B cell (primary cell): ENCODE results near the gene OR1I1. TPM values are rescaled to one million over a fixed set of nuclear protein-coding genes. Genes with fewer than 3 reads are reported as not detected.

Experiments used
- ATAC-seq: fragments of 200-7000 bp; cut with Tn5 transposase; one replicate; pipeline ENCODE4 v1.10.0; 2021; ENCODE audit warnings: low read depth, mild to moderate bottlenecking, moderate number of reproducible peaks, moderate library complexity
- CTCF ChIA-PET: fragments of 350-600 bp; sonication (Branson Sonifier 250); formaldehyde crosslinking; loops from one replicate; lab custom pipeline; 2021; ENCODE audit warnings: antibody characterized with exemption, inconsistent platforms; lab: Charles Lee
- POLR2A ChIA-PET: fragments of 350-600 bp; sonication (Branson Sonifier 250); formaldehyde crosslinking; loops from one replicate; lab custom pipeline; 2021; ENCODE audit warnings: antibody characterized with exemption; lab: Charles Lee
- DNase-seq: peaks from one replicate; pipeline ENCODE4 v3.0.0; 2013
- H2AFZ ChIP-seq: 2 replicates; pipeline ENCODE4 v1.6.1; 2012; ENCODE audit warnings: mild to moderate bottlenecking, low read depth, low read length; ENCODE audit not compliant: insufficient read depth, poor library complexity, severe bottlenecking
- H3K27ac ChIP-seq, 2 donors: 1 replicate in 1 of 2; 2 replicates in 1 of 2; pipeline ENCODE4 v1.5.1; 2012 to 2013; ENCODE audit warnings: low read length in 2 of 2, mild to moderate bottlenecking in 2 of 2, moderate library complexity in 1 of 2
- H3K27me3 ChIP-seq, 4 experiments: fragments of 200-600 bp in 1 of 4; sonication (generic) in 1 of 4; replicated peaks in 1 of 4; 1 replicate in 2 of 4; 2 replicates in 2 of 4; pipeline versions ENCODE4 v1.6.1 to v1.7.0; 2013 to 2016; ENCODE audit warnings: low read length in 3 of 4, mild to moderate bottlenecking in 2 of 4, mixed read lengths in 1 of 4, moderate library complexity in 1 of 4; ENCODE audit not compliant: insufficient read depth in 4 of 4, control insufficient read depth in 3 of 4; ENCODE audit errors: control extremely low read depth in 1 of 4
- H3K36me3 ChIP-seq, 2 experiments: replicated peaks in 1 of 2; 1 replicate in 1 of 2; 2 replicates in 1 of 2; pipeline versions ENCODE4 v1.6.1 to v1.7.1; 2013; ENCODE audit warnings: low read length in 1 of 2; ENCODE audit not compliant: insufficient read depth in 2 of 2, control insufficient read depth in 1 of 2; ENCODE audit errors: control extremely low read depth in 1 of 2, extremely low read depth in 1 of 2
- H3K4me1 ChIP-seq, 2 donors: fragments of 200-600 bp in 1 of 2; sonication (generic) in 1 of 2; 1 replicate in 1 of 2; 2 replicates in 1 of 2; pipeline versions ENCODE4 v1.5.1 to v1.6.1; 2013 to 2017; ENCODE audit warnings: low read length in 2 of 2; ENCODE audit not compliant: control insufficient read depth in 2 of 2, insufficient read depth in 2 of 2
- H3K4me2 ChIP-seq: replicated peaks from 2 replicates; pipeline ENCODE3; 2012; ENCODE audit warnings: mild to moderate bottlenecking, low read depth, low read length; ENCODE audit not compliant: poor library complexity, severe bottlenecking
- H3K4me3 ChIP-seq, 5 experiments: fragments of 200-600 bp in 1 of 5; sonication (generic) in 1 of 5; 1 replicate in 3 of 5; 2 replicates in 2 of 5; pipeline versions ENCODE4 v1.5.1 to v1.7.0; 2011 to 2016; ENCODE audit warnings: low read length in 4 of 5, mild to moderate bottlenecking in 4 of 5, low read depth in 2 of 5, control low read depth in 1 of 5, moderate library complexity in 1 of 5; ENCODE audit not compliant: insufficient read depth in 1 of 5; ENCODE audit errors: control extremely low read depth in 1 of 5, extremely low read depth in 1 of 5
- H3K79me2 ChIP-seq: fragments of 200-600 bp; sonication (generic); one replicate; pipeline ENCODE4 v1.6.0; 2016; ENCODE audit warnings: low read length; ENCODE audit not compliant: control insufficient read depth, insufficient read depth
- H3K9ac ChIP-seq: fragments of 200-600 bp; sonication (generic); 2 replicates; pipeline ENCODE4 v1.6.1; 2017; ENCODE audit warnings: mild to moderate bottlenecking, low read length, moderate library complexity
- H3K9me3 ChIP-seq, 3 donors: one replicate each; pipeline versions ENCODE4 v1.6.1 to v1.7.1; 2013; ENCODE audit warnings: low read length in 2 of 3; ENCODE audit not compliant: control insufficient read depth in 2 of 3, insufficient read depth in 1 of 3; ENCODE audit errors: control extremely low read depth in 1 of 3
- H4K20me1 ChIP-seq: 2 replicates; pipeline ENCODE4 v1.6.0; 2012; ENCODE audit warnings: mild to moderate bottlenecking, low read length; ENCODE audit not compliant: insufficient read depth, control insufficient read depth, poor library complexity, severe bottlenecking
- H3K27ac Mint-ChIP-seq: one replicate; pipeline ENCODE4 v1.8.0; 2021; ENCODE audit warnings: mixed read lengths
- H3K27me3 Mint-ChIP-seq: one replicate; pipeline ENCODE4 v1.8.0; 2021; ENCODE audit warnings: mixed read lengths
- H3K4me1 Mint-ChIP-seq: one replicate; pipeline ENCODE4 v1.8.0; 2021; ENCODE audit warnings: mixed read lengths
- H3K4me3 Mint-ChIP-seq: one replicate; pipeline ENCODE4 v1.8.0; 2021; ENCODE audit warnings: mixed read lengths
- H3K9me3 Mint-ChIP-seq: one replicate; pipeline ENCODE4 v1.8.0; 2022; ENCODE audit warnings: mixed read lengths; ENCODE audit not compliant: insufficient read depth
- CTCF ChIP-seq: fragments of 200-600 bp; IDR thresholded peaks from one replicate; pipeline ENCODE4 v1.8.0; 2022; ENCODE audit warnings: antibody characterized with exemption, mild to moderate bottlenecking
- EZH2 ChIP-seq: IDR thresholded peaks from 2 replicates; pipeline ENCODE4 v1.6.1; 2012; ENCODE audit warnings: borderline replicate concordance, low read depth, mild to moderate bottlenecking, moderate library complexity, low read length; ENCODE audit not compliant: insufficient read depth, poor library complexity, severe bottlenecking
- WGBS: methylation state at CpG from one replicate; pipeline ENCODE4 v1.1.5; 2013; ENCODE audit warnings: missing lambda C conversion rate; ENCODE audit not compliant: insufficient coverage; 5-methylcytosine and 5-hydroxymethylcytosine counted together
- intact Hi-C: fragments of 100-400 bp; cut with micrococcal nuclease; formaldehyde crosslinking; loops from one replicate; pipeline ENCODE4 v1.10.0; 2022
- polyA plus RNA-seq: library from polyadenylated mRNA; depleted of rRNA; stranded (reverse); fragments of >200 nt; gene quantifications from 2 replicates; pipeline ENCODE4 v1.2.3, GENCODE V29; 2012
- total RNA-seq, 2 donors: library from RNA; stranded (reverse); fragments of 120-200 nt in 1 of 2; gene quantifications; 1 replicate in 1 of 2; 2 replicates in 1 of 2; pipeline versions ENCODE4 v1.2.3 to v1.2.4, GENCODE V29; 2013 to 2022

Gene OR1I1
- total and polyA plus RNA-seq, 2 donors (not counting 1 experiment from before 2014, with no cell fraction given): not detected

GRCh38 chr19:15113245-15114152 lies 31.5 kb downstream of the OR1I1 start:
- intact Hi-C loops: no loop called here
- no peak for TF ChIP-seq CTCF
- no peak for TF ChIP-seq EZH2
- H3K27me3 ChIP-seq: peaks cover 0 to 5% (median 0%) of the 10 kb centered on the region in 4 experiments
- Mint-ChIP-seq H3K4me1 (no peaks in the 10 kb centered on the region), H3K27me3 (peaks cover 3% of the 10 kb centered on the region), H3K27ac (no peak overlapping the region), H3K9me3 (no peaks in the 10 kb centered on the region), H3K4me3 (no peak overlapping the region)
- H3K36me3 ChIP-seq: peaks cover 0 to 24% of the 10 kb centered on the region in 2 experiments
- H3K79me2 ChIP-seq: no peaks in the 10 kb centered on the region
- ChIA-PET POLR2A (no interaction called here), CTCF (interaction anchor here (0.7 kb wide), 1 partner anchor 7 kb away, joined by 3 read pairs; no protein-coding TSS in a partner anchor)
- ATAC-seq: no peak
- H2AFZ ChIP-seq: no peak overlapping the region
- H3K9ac ChIP-seq: no peak overlapping the region
- peaks cover 0 to under 1% of the 10 kb centered on the region in 2 donors for H3K4me1 ChIP-seq
- over 99% methylated on average over 57 of the region's 58 CpGs for WGBS
- no peak overlapping the region for H3K27ac ChIP-seq
- no peak for DNase-seq
- H3K4me3 ChIP-seq: no peak overlapping the region
- H3K9me3 ChIP-seq: peaks cover 0 to 7% (median 0%) of the 10 kb centered on the region in 3 donors
- no peaks in the 10 kb centered on the region for H4K20me1 ChIP-seq
- H3K4me2 ChIP-seq: no peak overlapping the region

GRCh38 chr19:15114153-15114540 lies 32.1 kb downstream of the OR1I1 start:
- Histone ChIP-seq H3K79me2 (no peaks in the 10 kb centered on the region), H2AFZ (no peak overlapping the region), H3K4me1 (no peaks in the 10 kb centered on the region), H3K9me3 (peaks cover 0 to 7% (median 0%) of the 10 kb centered on the region in 3 donors), H3K9ac (no peak overlapping the region), H3K4me2 (no peak overlapping the region), H3K27ac (no peak overlapping the region), H3K4me3 (no peak overlapping the region), H3K27me3 (no peaks in the 10 kb centered on the region), H4K20me1 (no peaks in the 10 kb centered on the region), H3K36me3 (peaks cover 0 to 31% of the 10 kb centered on the region in 2 experiments)
- ChIA-PET POLR2A (no interaction called here), CTCF (interaction anchor here (0.7 kb wide), 1 partner anchor 8 kb away, joined by 3 read pairs; no protein-coding TSS in a partner anchor)
- intact Hi-C loops: no loop called here
- Mint-ChIP-seq H3K9me3 (no peaks in the 10 kb centered on the region), H3K4me1 (no peaks in the 10 kb centered on the region), H3K27ac (no peak overlapping the region), H3K27me3 (no peaks in the 10 kb centered on the region), H3K4me3 (no peak overlapping the region)
- TF ChIP-seq CTCF: no peak
- no peak for TF ChIP-seq EZH2
- 93% methylated on average over 6 of the region's 7 CpGs for WGBS
- ATAC-seq (no peak), DNase-seq (no peak)
